HCT116 (cell line): Measurements from ENCODE around the gene NOL3. TPM values are rescaled to one million over a fixed set of nuclear protein-coding genes. Genes with fewer than 3 reads are reported as not detected.

Source experiments
- ATAC-seq: fragments of 200-7000 bp; cut with Tn5 transposase; 2 replicates; pipeline ENCODE4 v1.9.1; 2020; ENCODE audit warnings: mild to moderate bottlenecking, moderate library complexity
- BruUV-seq: library from RNA; stranded (reverse); fragments of 400-500 nt; replicated peaks from 2 replicates; lab custom pipeline; 2021; lab: Mats Ljungman, UMichigan
- CTCF ChIA-PET: fragments of 300-600 bp; sonication (Branson Sonifier 250); formaldehyde crosslinking; loops from one replicate; lab custom pipeline; 2021; ENCODE audit warnings: antibody characterized with exemption; lab: Charles Lee
- POLR2A ChIA-PET: fragments of 300-600, 350-600 bp; sonication (Branson Sonifier 250); formaldehyde crosslinking; loops from one replicate; lab custom pipeline; 2021; ENCODE audit warnings: antibody characterized with exemption; lab: Charles Lee
- RAD21 ChIA-PET, 2 experiments: fragments of 300-600 bp; sonication (Branson Sonifier 250); formaldehyde crosslinking; loops; one replicate each; lab custom pipeline; 2023; ENCODE audit warnings: low total read pairs in 2 of 2; ENCODE audit not compliant: uncharacterized antibody in 2 of 2, unreplicated experiment in 2 of 2, low non-redundant PET in 1 of 2; lab: Charles Lee
- DNase-seq: peaks from one replicate; pipeline ENCODE4 v3.0.0-alpha.2; 2010; ENCODE audit warnings: low read depth, low spot score
- H2AFZ ChIP-seq: fragments of 200-600 bp; shearing (Covaris generic), sonication (generic); 2 replicates; pipeline ENCODE4 v1.6.1; 2017; ENCODE audit warnings: low read depth, mixed run types, mixed read lengths, antibody characterized with exemption, low read length; ENCODE audit not compliant: poor library complexity, severe bottlenecking
- H3K27ac ChIP-seq: 2 replicates; pipeline ENCODE4 v1.5.1; 2012; ENCODE audit warnings: low read depth, low read length
- H3K27me3 ChIP-seq: fragments of 200-600 bp; sonication (generic); 2 replicates; pipeline ENCODE4 v1.6.1; 2016; ENCODE audit warnings: mixed run types, low read length, mixed read lengths; ENCODE audit not compliant: insufficient read depth
- H3K36me3 ChIP-seq, 2 experiments: fragments of 200-500 bp in 1 of 2; fragments of 200-600 bp in 1 of 2; sonication (Bioruptor generic) in 1 of 2; sonication (generic) in 1 of 2; 2 replicates each; pipeline versions ENCODE4 v1.5.1 to v1.6.1; 2014 to 2016; ENCODE audit warnings: low read length in 2 of 2, inconsistent platforms in 1 of 2, mixed read lengths in 1 of 2, mixed run types in 1 of 2; ENCODE audit not compliant: insufficient read depth in 2 of 2, control insufficient read depth in 1 of 2
- H3K4me1 ChIP-seq, 2 experiments: fragments of 200-600 bp in 1 of 2; sonication (generic) in 1 of 2; 2 replicates each; pipeline versions ENCODE4 v1.5.1 to v1.6.1; 2012 to 2017; ENCODE audit warnings: low read length in 2 of 2, inconsistent platforms in 1 of 2, mild to moderate bottlenecking in 1 of 2, mixed read lengths in 1 of 2, mixed run types in 1 of 2, moderate library complexity in 1 of 2; ENCODE audit not compliant: insufficient read depth in 2 of 2, control insufficient read depth in 1 of 2
- H3K4me2 ChIP-seq: fragments of 200-600 bp; sonication (generic); 2 replicates; pipeline ENCODE4 v1.6.1; 2017; ENCODE audit warnings: mixed run types, low read length, mixed read lengths
- H3K4me3 ChIP-seq, 2 experiments: fragments of 200-600 bp in 1 of 2; sonication (generic) in 1 of 2; replicated peaks in 1 of 2; 2 replicates each; pipeline ENCODE4 v1.5.1; 2011 to 2016; ENCODE audit warnings: low read length in 2 of 2, control low read depth in 1 of 2, low read depth in 1 of 2, mild to moderate bottlenecking in 1 of 2, mixed read lengths in 1 of 2, mixed run types in 1 of 2
- H3K79me2 ChIP-seq: fragments of 200-600 bp; sonication (generic); 2 replicates; pipeline ENCODE4 v1.6.1; 2017; ENCODE audit warnings: mild to moderate bottlenecking, mixed run types, low read length, moderate library complexity, mixed read lengths; ENCODE audit not compliant: insufficient read depth
- H3K9ac ChIP-seq: fragments of 200-600 bp; sonication (generic); 2 replicates; pipeline ENCODE4 v1.6.1; 2016; ENCODE audit warnings: low read length, mixed read lengths
- H3K9me2 ChIP-seq: fragments of 200-600 bp; sonication (generic), shearing (Covaris generic); 2 replicates; pipeline ENCODE4 v1.6.1; 2017; ENCODE audit warnings: mixed run types, mild to moderate bottlenecking, moderate library complexity; ENCODE audit not compliant: insufficient read depth
- H3K9me3 ChIP-seq, 2 experiments: fragments of 200-500 bp in 1 of 2; fragments of 200-600 bp in 1 of 2; sonication (Bioruptor generic) in 1 of 2; sonication (generic) in 1 of 2; 2 replicates each; pipeline ENCODE4 v1.6.1; 2014 to 2017; ENCODE audit warnings: low read length in 2 of 2, mixed read lengths in 2 of 2, inconsistent platforms in 1 of 2, low read depth in 1 of 2, mild to moderate bottlenecking in 1 of 2, mixed run types in 1 of 2, moderate library complexity in 1 of 2; ENCODE audit not compliant: control insufficient read depth in 1 of 2, insufficient read depth in 1 of 2
- H4K20me1 ChIP-seq: fragments of 200-600 bp; sonication (generic), shearing (Covaris generic); 2 replicates; pipeline ENCODE4 v1.6.1; 2017; ENCODE audit warnings: mixed run types, mild to moderate bottlenecking, moderate library complexity; ENCODE audit not compliant: insufficient read depth
- ATF3 ChIP-seq: IDR thresholded peaks from 2 replicates; pipeline ENCODE4 v1.6.1; 2012
- CBX3 ChIP-seq: IDR thresholded peaks from 2 replicates; pipeline ENCODE4 v1.6.1; 2012; ENCODE audit warnings: low read depth
- ELF1 ChIP-seq: IDR thresholded peaks from 2 replicates; pipeline ENCODE4 v1.6.1; 2012; ENCODE audit warnings: low read depth, borderline replicate concordance
- EZH2phosphoT487 ChIP-seq: fragments of 200-600 bp; IDR thresholded peaks from 2 replicates; pipeline ENCODE4 v1.6.1; 2018; ENCODE audit warnings: antibody characterized with exemption, borderline replicate concordance
- FOSL1 ChIP-seq: IDR thresholded peaks from 2 replicates; pipeline ENCODE4 v1.6.1; 2012; ENCODE audit warnings: low read depth
- JUND ChIP-seq: IDR thresholded peaks from 2 replicates; pipeline ENCODE4 v1.6.1; 2012
- MAX ChIP-seq: IDR thresholded peaks from 2 replicates; pipeline ENCODE4 v1.6.1; 2012
- POLR2A ChIP-seq: IDR thresholded peaks from 2 replicates; pipeline ENCODE4 v1.7.0; 2011; ENCODE audit warnings: borderline replicate concordance; ENCODE audit not compliant: insufficient read depth, insufficient read length; ENCODE audit errors: extremely low read depth
- POLR2AphosphoS5 ChIP-seq: IDR thresholded peaks from 2 replicates; pipeline ENCODE4 v1.6.1; 2011; ENCODE audit warnings: mild to moderate bottlenecking, low read depth, low read length, moderate library complexity
- RAD21 ChIP-seq: IDR thresholded peaks from 2 replicates; pipeline ENCODE4 v1.6.1; 2012; ENCODE audit warnings: low read depth, mild to moderate bottlenecking
- REST ChIP-seq: IDR thresholded peaks from 2 replicates; pipeline ENCODE4 v1.6.1; 2012; ENCODE audit warnings: low read depth
- SP1 ChIP-seq: IDR thresholded peaks from 2 replicates; pipeline ENCODE4 v1.6.1; 2012; ENCODE audit warnings: low read depth
- TCF7L2 ChIP-seq: IDR thresholded peaks from 2 replicates; pipeline ENCODE4 v1.7.0; 2011; ENCODE audit warnings: borderline replicate concordance, inconsistent platforms; ENCODE audit not compliant: insufficient read depth, insufficient read length; ENCODE audit errors: extremely low read depth
- YY1 ChIP-seq: IDR thresholded peaks from 2 replicates; pipeline ENCODE4 v1.6.1; 2011; ENCODE audit warnings: low read length, low read depth, moderate library complexity, mild to moderate bottlenecking; ENCODE audit not compliant: insufficient replicate concordance; ENCODE audit errors: extremely low read depth
- intact Hi-C: fragments of 100-400 bp; cut with micrococcal nuclease; formaldehyde crosslinking; loops from 2 replicates; pipeline ENCODE4 v1.10.0; 2022
- total RNA-seq: library from RNA; stranded (reverse); gene quantifications from one replicate; pipeline ENCODE4 v1.2.1, GENCODE V29; 2021; ENCODE audit not compliant: unreplicated experiment

Gene NOL3
- total RNA-seq, 1 experiment from 2014 or later = 54.0 TPM

- Histone ChIP-seq H3K4me3 (peak within 1 kb of the TSS in 1 of 2 experiments; percentile 26; a peak in 3 of 4 replicates), H2AFZ (no peak within 1 kb of the TSS), H3K79me2 (no peaks in the 10 kb centered on the region; the same call in 1 of the 2 replicates), H3K4me1 (peaks cover 25 to 34% of the 10 kb centered on the region in 2 experiments), H3K4me2 (peak within 1 kb of the TSS; percentile 65), H3K27ac (peak within 1 kb of the TSS; percentile 58; the same call in 1 of the 2 replicates), H3K9me3 (no peaks in the 10 kb centered on the region), H3K36me3 (no peaks in the 10 kb centered on the region), H3K27me3 (no peaks in the 10 kb centered on the region), H3K9ac (peak within 1 kb of the TSS; percentile 52), H3K9me2 (no peaks in the 10 kb centered on the region), H4K20me1 (no peaks in the 10 kb centered on the region)
- ATAC-seq (peak; percentile 42), DNase-seq (no peak)
- no TSS peak for BruUV-seq
- intact Hi-C loops = no loop called here
- ChIA-PET CTCF (no interaction called here), RAD21 (no interaction called here), POLR2A (no interaction called here)
- TF ChIP-seq POLR2AphosphoS5 = peak; percentile 16; the same call in 1 of the 2 replicates
- no peak for TF ChIP-seq POLR2A
- peak; percentile 24 for TF ChIP-seq TCF7L2
These were observed 5.7 kb upstream of the NOL3 start, which contains the start of gene HSF4 for GRCh38 chr16:67164599-67165061. Gene HSF4 (plus strand): TSS chr16:67164745. CDS start chr16:67164812, 67 bp downstream.

- DNase-seq = no peak
- H3K4me3 ChIP-seq = peak overlapping the region in 1 of 2 experiments; percentile 26; a peak in 1 of 4 replicates
- POLR2A ChIA-PET = no interaction called here
- TF ChIP-seq POLR2AphosphoS5 (no peak), ELF1 (no peak), CBX3 (no peak), TCF7L2 (no peak), FOSL1 (no peak), JUND (no peak), REST (no peak), YY1 (no peak), ATF3 (no peak), SP1 (no peak), RAD21 (no peak), EZH2phosphoT487 (no peak), MAX (no peak)
These were observed 4.9 kb upstream of the NOL3 start for GRCh38 chr16:67165121-67166078.

More at GRCh38 chr16:67165121-67166078, 4.9 kb upstream of the NOL3 start:
- H3K9me3 ChIP-seq = no peaks in the 10 kb centered on the region
- H3K9ac ChIP-seq = peak overlapping the region; percentile 52; the same call in 1 of the 2 replicates
- no peaks in the 10 kb centered on the region for H3K9me2 ChIP-seq
- no peak overlapping the region for H2AFZ ChIP-seq
- peaks cover 27 to 40% of the 10 kb centered on the region in 2 experiments for H3K4me1 ChIP-seq
- peak overlapping the region; percentile 58; the same call in 1 of the 2 replicates for H3K27ac ChIP-seq
- no peaks in the 10 kb centered on the region for H3K36me3 ChIP-seq
- ChIA-PET RAD21 (no interaction called here), CTCF (no interaction called here)
- no peaks in the 10 kb centered on the region for H4K20me1 ChIP-seq
- BruUV-seq = no TSS peak
- no peak for ATAC-seq
- H3K4me2 ChIP-seq = peak overlapping the region; percentile 65
- no peaks in the 10 kb centered on the region for H3K27me3 ChIP-seq
- intact Hi-C loops = no loop called here
- H3K79me2 ChIP-seq = no peaks in the 10 kb centered on the region; the same call in 1 of the 2 replicates
